Effector memory CD8-positive, alpha-beta T cell (primary cell): Measurements from ENCODE around the gene PHF24.
A peak's percentile ranks its signal among the peaks of the same experiment; 100 is the strongest.
"Not testable (repeated sequence)": the region's sequence is repeated elsewhere in the genome, so short reads cannot be mapped to it uniquely, and the experiment has no call there.

Experiments used
- ATAC-seq: fragments of 150-1000 bp; cut with Tn5 transposase; replicated peaks from 2 replicates; pipeline ENCODE4 v1.10.0; 2021; ENCODE audit warnings: mild to moderate bottlenecking, moderate library complexity
- DNase-seq, 3 experiments: peaks; one replicate each; pipeline ENCODE4 v3.0.0; 2021
- H3K27ac Mint-ChIP-seq, 2 donors: one replicate each; pipeline ENCODE4 v1.8.0; 2022; ENCODE audit warnings: mild to moderate bottlenecking in 2 of 2, mixed read lengths in 2 of 2, moderate library complexity in 2 of 2
- H3K27me3 Mint-ChIP-seq, 2 donors: one replicate each; pipeline ENCODE4 v1.8.0; 2022; ENCODE audit warnings: mixed read lengths in 2 of 2
- H3K36me3 Mint-ChIP-seq: one replicate; pipeline ENCODE4 v1.8.0; 2022; ENCODE audit warnings: mild to moderate bottlenecking, moderate library complexity, mixed read lengths; ENCODE audit not compliant: insufficient read depth
- H3K4me1 Mint-ChIP-seq, 2 donors: one replicate each; pipeline ENCODE4 v1.8.0; 2022; ENCODE audit warnings: low read depth in 2 of 2, mixed read lengths in 2 of 2
- H3K4me3 Mint-ChIP-seq, 2 donors: one replicate each; pipeline ENCODE4 v1.8.0; 2022; ENCODE audit warnings: mild to moderate bottlenecking in 2 of 2, mixed read lengths in 2 of 2, moderate library complexity in 2 of 2
- H3K9me3 Mint-ChIP-seq, 2 donors: one replicate each; pipeline ENCODE4 v1.8.0; 2022; ENCODE audit warnings: mixed read lengths in 2 of 2

Gene PHF24

GRCh38 chr9:35023443-35023842 is 65.4 kb downstream of the PHF24 start:
- not testable (repeated sequence) for H3K36me3 Mint-ChIP-seq, H3K4me3 Mint-ChIP-seq, H3K27me3 Mint-ChIP-seq, H3K4me1 Mint-ChIP-seq, H3K9me3 Mint-ChIP-seq, H3K27ac Mint-ChIP-seq, ATAC-seq, DNase-seq

GRCh38 chr9:35026671-35027070 is 68.6 kb downstream of the PHF24 start:
- ATAC-seq (no peak), DNase-seq (no peak)
- Mint-ChIP-seq H3K4me3 (no peak overlapping the region), H3K36me3 (no peaks in the 10 kb centered on the region), H3K27me3 (no peaks in the 10 kb centered on the region), H3K27ac (no peak overlapping the region), H3K9me3 (no peaks in the 10 kb centered on the region), H3K4me1 (no peaks in the 10 kb centered on the region)

GRCh38 chr9:35027374-35027773 is 69.3 kb downstream of the PHF24 start:
- Mint-ChIP-seq H3K4me3 (no peak overlapping the region), H3K27ac (peak overlapping the region in 1 of 2 donors; percentile 8), H3K27me3 (no peaks in the 10 kb centered on the region), H3K36me3 (no peaks in the 10 kb centered on the region), H3K9me3 (no peaks in the 10 kb centered on the region), H3K4me1 (no peaks in the 10 kb centered on the region)
- DNase-seq (no peak), ATAC-seq (no peak)

GRCh38 chr9:35027860-35028259 is 69.8 kb downstream of the PHF24 start:
- no peak for DNase-seq
- no peaks in the 10 kb centered on the region for H3K4me1 Mint-ChIP-seq
- no peaks in the 10 kb centered on the region for H3K36me3 Mint-ChIP-seq
- no peak overlapping the region for H3K4me3 Mint-ChIP-seq
- ATAC-seq: no peak
- no peaks in the 10 kb centered on the region for H3K9me3 Mint-ChIP-seq
- peak overlapping the region in 1 of 2 donors; percentile 8 for H3K27ac Mint-ChIP-seq
- no peaks in the 10 kb centered on the region for H3K27me3 Mint-ChIP-seq

- no peak for ATAC-seq
- H3K4me1 Mint-ChIP-seq: no peaks in the 10 kb centered on the region
- no peaks in the 10 kb centered on the region for H3K9me3 Mint-ChIP-seq
- no peak overlapping the region for H3K27ac Mint-ChIP-seq
- H3K4me3 Mint-ChIP-seq: no peak overlapping the region
- no peaks in the 10 kb centered on the region for H3K27me3 Mint-ChIP-seq
- DNase-seq: no peak
- H3K36me3 Mint-ChIP-seq: no peaks in the 10 kb centered on the region
These were observed 70.3 kb downstream of the PHF24 start for GRCh38 chr9:35028341-35028740.

GRCh38 chr9:35029241-35029640 is 71.2 kb downstream of the PHF24 start:
- no peak for ATAC-seq
- H3K4me1 Mint-ChIP-seq: no peaks in the 10 kb centered on the region
- no peaks in the 10 kb centered on the region for H3K36me3 Mint-ChIP-seq
- H3K4me3 Mint-ChIP-seq: no peak overlapping the region
- no peaks in the 10 kb centered on the region for H3K27me3 Mint-ChIP-seq
- no peak overlapping the region for H3K27ac Mint-ChIP-seq
- no peak for DNase-seq
- no peaks in the 10 kb centered on the region for H3K9me3 Mint-ChIP-seq

GRCh38 chr9:35029852-35030251 is 71.8 kb downstream of the PHF24 start:
- H3K27me3 Mint-ChIP-seq: no peaks in the 10 kb centered on the region
- no peaks in the 10 kb centered on the region for H3K36me3 Mint-ChIP-seq
- no peak overlapping the region for H3K27ac Mint-ChIP-seq
- H3K4me1 Mint-ChIP-seq: no peaks in the 10 kb centered on the region
- no peak for ATAC-seq
- H3K4me3 Mint-ChIP-seq: no peak overlapping the region
- H3K9me3 Mint-ChIP-seq: no peaks in the 10 kb centered on the region
- DNase-seq: no peak
